H1 (cell line): ENCODE data around the gene NCOA1. TPM values are rescaled to one million over a fixed set of nuclear protein-coding genes. Genes with fewer than 3 reads are reported as not detected.

Experiments used
- CTCF ChIA-PET: fragments of 300-600 bp; sonication (Branson Sonifier 250); formaldehyde crosslinking; loops from one replicate; lab custom pipeline; 2021; ENCODE audit not compliant: partially characterized antibody; lab: Charles Lee
- POLR2A ChIA-PET: fragments of 300-600 bp; sonication (Branson Sonifier 250); formaldehyde crosslinking; loops from one replicate; lab custom pipeline; 2021; ENCODE audit warnings: inconsistent platforms; ENCODE audit not compliant: partially characterized antibody; lab: Charles Lee
- DNase-seq, 2 experiments: peaks; one replicate each; pipeline versions ENCODE4 v3.0.0 to v3.0.0-alpha.2; 2010 to 2022; ENCODE audit warnings: low spot score in 2 of 2, low read depth in 1 of 2, mixed read lengths in 1 of 2
- FAIRE-seq: peaks from 2 replicates; lab custom pipeline; 2011; peaks lifted over from hg19 to GRCh38; lab: Jason Lieb, UNC
- H2AFZ ChIP-seq: 2 replicates; pipeline ENCODE4 v1.8.1; 2012; ENCODE audit warnings: low read length, inconsistent platforms
- H2AK5ac ChIP-seq: 2 replicates; pipeline ENCODE4 v1.6.1; 2013; ENCODE audit warnings: low read depth, low read length
- H2BK120ac ChIP-seq: replicated peaks from 2 replicates; pipeline ENCODE3; 2013; ENCODE audit warnings: low read depth, low read length, inconsistent platforms
- H2BK12ac ChIP-seq: 2 replicates; pipeline ENCODE4 v1.6.1; 2013; ENCODE audit warnings: low read depth, low read length
- H2BK15ac ChIP-seq: 2 replicates; pipeline ENCODE4 v1.6.1; 2013; ENCODE audit warnings: low read length
- H2BK20ac ChIP-seq: 2 replicates; pipeline ENCODE4 v1.6.1; 2013; ENCODE audit warnings: low read length
- H2BK5ac ChIP-seq: 2 replicates; pipeline ENCODE4 v1.6.1; 2013; ENCODE audit warnings: low read depth, low read length
- H3K14ac ChIP-seq: 2 replicates; pipeline ENCODE4 v1.6.1; 2013; ENCODE audit warnings: inconsistent platforms; ENCODE audit not compliant: insufficient read length
- H3K18ac ChIP-seq: 2 replicates; pipeline ENCODE4 v1.6.1; 2013; ENCODE audit warnings: low read length; ENCODE audit errors: extremely low read depth
- H3K23ac ChIP-seq: 2 replicates; pipeline ENCODE4 v1.6.1; 2013; ENCODE audit warnings: inconsistent platforms; ENCODE audit not compliant: insufficient read length
- H3K23me2 ChIP-seq: 2 replicates; pipeline ENCODE4 v1.6.1; 2013; ENCODE audit warnings: low read depth, low read length
- H3K27ac ChIP-seq: 2 replicates; pipeline ENCODE4 v1.6.1; 2011; ENCODE audit warnings: low read depth, low read length, inconsistent platforms
- H3K27me3 ChIP-seq, 4 experiments: replicated peaks in 1 of 4; 1 replicate in 1 of 4; 2 replicates in 3 of 4; pipeline versions ENCODE4 v1.6.1 to v1.8.1; 2011 to 2013; ENCODE audit warnings: low read length in 3 of 4, mild to moderate bottlenecking in 3 of 4, inconsistent platforms in 2 of 4, mixed read lengths in 2 of 4, moderate library complexity in 1 of 4; ENCODE audit not compliant: control insufficient read depth in 3 of 4, insufficient read depth in 3 of 4; ENCODE audit errors: extremely low read depth in 1 of 4
- H3K36me3 ChIP-seq, 4 experiments: 2 replicates each; pipeline versions ENCODE4 v1.6.1 to v1.8.1; 2011 to 2013; ENCODE audit warnings: mild to moderate bottlenecking in 4 of 4, low read length in 3 of 4, moderate library complexity in 2 of 4, control low read depth in 1 of 4, inconsistent platforms in 1 of 4; ENCODE audit not compliant: insufficient read depth in 4 of 4, control insufficient read depth in 2 of 4
- H3K4ac ChIP-seq: replicated peaks from 2 replicates; pipeline ENCODE3; 2013; ENCODE audit warnings: low read length, low read depth, mixed read lengths, inconsistent platforms; ENCODE audit not compliant: insufficient read length
- H3K4me1 ChIP-seq, 4 experiments: replicated peaks in 1 of 4; 1 replicate in 1 of 4; 2 replicates in 3 of 4; pipeline versions ENCODE4 v1.6.1 to v1.8.1; 2011 to 2013; ENCODE audit warnings: low read length in 3 of 4, inconsistent platforms in 2 of 4, mixed read lengths in 1 of 4; ENCODE audit not compliant: insufficient read depth in 4 of 4, control insufficient read depth in 3 of 4
- H3K4me2 ChIP-seq, 2 experiments: 2 replicates each; pipeline versions ENCODE4 v1.6.1 to v1.8.1; 2011 to 2013; ENCODE audit warnings: low read depth in 2 of 2, low read length in 2 of 2, control low read depth in 1 of 2, inconsistent platforms in 1 of 2, mild to moderate bottlenecking in 1 of 2; ENCODE audit not compliant: insufficient read depth in 1 of 2
- H3K4me3 ChIP-seq, 4 experiments: fragments of 200-600, 300-600 bp in 1 of 4; sonication (generic), shearing (Covaris generic), sonication (Bioruptor Twin) in 1 of 4; 2 replicates each; pipeline versions ENCODE4 v1.5.1 to v1.8.1; 2011 to 2016; ENCODE audit warnings: low read length in 4 of 4, low read depth in 3 of 4, control low read depth in 2 of 4, inconsistent platforms in 2 of 4, mild to moderate bottlenecking in 2 of 4, mixed read lengths in 1 of 4, moderate library complexity in 1 of 4; ENCODE audit not compliant: insufficient read depth in 2 of 4; ENCODE audit errors: extremely low read depth in 1 of 4
- H3K56ac ChIP-seq: replicated peaks from 2 replicates; pipeline ENCODE3; 2013; ENCODE audit warnings: low read depth, mild to moderate bottlenecking, mixed read lengths, low read length, inconsistent platforms; ENCODE audit not compliant: insufficient read length
- H3K79me1 ChIP-seq: 2 replicates; pipeline ENCODE4 v1.6.1; 2013; ENCODE audit warnings: low read depth, low read length, control low read depth
- H3K79me2 ChIP-seq, 2 experiments: 2 replicates each; pipeline versions ENCODE4 v1.6.1 to v1.8.1; 2012 to 2013; ENCODE audit warnings: low read length in 2 of 2, mild to moderate bottlenecking in 2 of 2, inconsistent platforms in 1 of 2; ENCODE audit not compliant: insufficient read depth in 2 of 2, control insufficient read depth in 1 of 2
- H3K9ac ChIP-seq, 4 experiments: replicated peaks in 1 of 4; 1 replicate in 1 of 4; 2 replicates in 3 of 4; pipeline versions ENCODE4 v1.6.1 to v1.8.1; 2011 to 2013; ENCODE audit warnings: low read depth in 3 of 4, low read length in 3 of 4, control low read depth in 2 of 4, mild to moderate bottlenecking in 2 of 4, moderate library complexity in 2 of 4, inconsistent platforms in 1 of 4; ENCODE audit errors: extremely low read depth in 1 of 4
- H3K9me3 ChIP-seq, 2 experiments: 2 replicates each; pipeline versions ENCODE4 v1.6.1 to v1.8.1; 2012 to 2013; ENCODE audit warnings: mild to moderate bottlenecking in 2 of 2, moderate library complexity in 2 of 2, control low read depth in 1 of 2, inconsistent platforms in 1 of 2, low read depth in 1 of 2, low read length in 1 of 2, mixed read lengths in 1 of 2; ENCODE audit not compliant: insufficient read depth in 2 of 2
- H4K20me1 ChIP-seq, 2 experiments: replicated peaks in 1 of 2; 2 replicates each; pipeline versions ENCODE3 to v1.8.1; 2011 to 2013; ENCODE audit warnings: inconsistent platforms in 2 of 2, low read length in 2 of 2, mild to moderate bottlenecking in 1 of 2; ENCODE audit not compliant: insufficient read depth in 2 of 2, control insufficient read depth in 1 of 2
- H4K5ac ChIP-seq: 2 replicates; pipeline ENCODE4 v1.6.1; 2013; ENCODE audit warnings: low read length, low read depth, mixed read lengths, inconsistent platforms; ENCODE audit not compliant: insufficient read length
- H4K8ac ChIP-seq: 2 replicates; pipeline ENCODE4 v1.8.0; 2013; ENCODE audit warnings: mild to moderate bottlenecking, moderate library complexity, low read length, inconsistent platforms; ENCODE audit not compliant: insufficient read depth; ENCODE audit errors: extremely low read depth
- H4K91ac ChIP-seq: replicated peaks from 2 replicates; pipeline ENCODE3; 2013; ENCODE audit warnings: low read length, mixed read lengths, inconsistent platforms; ENCODE audit not compliant: insufficient read length
- CBX5 ChIP-seq: fragments of 300-800, 300-1000 bp; sonication (generic); IDR thresholded peaks from 2 replicates; pipeline ENCODE4 v1.7.1; 2016; ENCODE audit warnings: antibody characterized with exemption, low read length, low read depth
- FOSL1 ChIP-seq: IDR thresholded peaks from 2 replicates; pipeline ENCODE4 v1.6.1; 2011; ENCODE audit warnings: mild to moderate bottlenecking, low read depth, low read length, moderate library complexity; ENCODE audit not compliant: insufficient read depth
- KDM1A ChIP-seq: fragments of 200-600, 300-600 bp; sonication (generic); IDR thresholded peaks from 2 replicates; pipeline ENCODE4 v1.7.1; 2016; ENCODE audit warnings: mild to moderate bottlenecking, low read length, borderline replicate concordance
- POU5F1 ChIP-seq: IDR thresholded peaks from 2 replicates; pipeline ENCODE4 v1.6.1; 2011; ENCODE audit warnings: low read depth, mild to moderate bottlenecking, low read length, moderate library complexity
- RAD21 ChIP-seq, 2 experiments: IDR thresholded peaks in 1 of 2; conservative IDR thresholded peaks in 1 of 2; 2 replicates each; pipeline ENCODE4 v1.6.1; 2011; ENCODE audit warnings: low read depth in 2 of 2, low read length in 2 of 2, improper control_type of control experiment in 1 of 2, inconsistent platforms in 1 of 2, mild to moderate bottlenecking in 1 of 2, moderate library complexity in 1 of 2
- SAP30 ChIP-seq: fragments of 300-600 bp; sonication (generic); IDR thresholded peaks from 2 replicates; pipeline ENCODE4 v1.7.1; 2012; ENCODE audit warnings: low read length, moderate library complexity, mild to moderate bottlenecking, inconsistent platforms; ENCODE audit not compliant: insufficient read depth, insufficient replicate concordance
- SIX5 ChIP-seq: IDR thresholded peaks from 2 replicates; pipeline ENCODE4 v1.6.1; 2011; ENCODE audit warnings: mild to moderate bottlenecking, low read depth, low read length
- SP4 ChIP-seq: IDR thresholded peaks from 2 replicates; pipeline ENCODE4 v1.6.1; 2012; ENCODE audit warnings: low read length, inconsistent platforms
- SUZ12 ChIP-seq: fragments of 200-600 bp; sonication (generic); IDR thresholded peaks from 2 replicates; pipeline ENCODE4 v1.6.1; 2012; ENCODE audit warnings: mild to moderate bottlenecking, inconsistent platforms, low read length, moderate library complexity, mixed read lengths
- polyA plus RNA-seq, 7 experiments: library from polyadenylated mRNA; depleted of rRNA in 3 of 7; stranded (reverse) in 5 of 7; unstranded in 2 of 7; fragments of >200 nt in 5 of 7; fragments of 200-250 nt in 2 of 7; gene quantifications; 1 replicate in 5 of 7; 2 replicates in 1 of 7; 4 replicates in 1 of 7; pipeline versions ENCODE4 v1.2.1 to v1.2.3, GENCODE V29; 2011 to 2013; ENCODE audit warnings: missing spikeins in 2 of 7, mixed read lengths in 2 of 7
- total RNA-seq: library from RNA; stranded (reverse); fragmentation: NEBNext Ultra II Directional; extraction: Animal tissue kit (Norgen Biotek cat#: 25700); gene quantifications from 2 replicates; pipeline ENCODE4 v1.2.1, GENCODE V29; 2021
- TF ChIP-seq, protein P1 (sequence below): IDR thresholded peaks from 2 replicates; pipeline ENCODE4 v1.6.1; 2011; ENCODE audit warnings: low read depth, mild to moderate bottlenecking, low read length; ENCODE audit not compliant: insufficient read depth

The NCOA1 gene
- total and polyA plus RNA-seq, 2 of the 8 experiments (the other 6 are each of a cell fraction or from before 2014, with no cell fraction given): 12.8 to 17.9 TPM

DNA sequence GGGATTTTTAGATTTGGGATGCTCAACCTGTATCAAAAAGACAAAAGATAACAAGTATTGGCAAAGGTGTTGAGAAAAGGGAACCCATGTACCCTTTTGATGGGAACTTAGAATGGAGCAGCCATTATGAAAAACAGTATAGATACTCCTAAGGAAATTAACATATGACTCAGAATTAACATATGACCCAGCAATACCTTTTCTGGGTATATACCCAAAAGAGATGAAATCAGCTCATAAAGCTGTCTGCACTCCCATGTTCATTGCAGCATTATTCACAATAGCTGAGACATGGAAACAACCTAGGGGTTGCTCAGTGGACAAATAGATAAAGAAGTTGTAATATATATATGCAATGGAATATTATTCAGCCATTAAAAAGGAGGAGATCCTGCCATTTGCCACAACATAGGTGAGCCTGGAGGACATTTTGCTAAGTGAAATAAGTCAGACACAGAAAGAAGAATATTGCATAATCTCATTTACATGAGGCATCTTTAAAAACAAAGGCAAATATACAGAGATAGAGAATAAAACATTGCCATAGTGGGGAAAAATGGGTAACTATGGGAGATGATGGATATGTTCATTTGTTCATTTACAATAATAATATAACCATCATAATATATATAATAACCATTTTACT is 160.1 kb downstream of the NCOA1 start:
- H3K27ac ChIP-seq: no peak overlapping the region
- no peak overlapping the region for H2AK5ac ChIP-seq
- H2BK15ac ChIP-seq: no peak overlapping the region
- no peak overlapping the region for H3K18ac ChIP-seq
- H2BK5ac ChIP-seq: no peak overlapping the region
- H4K91ac ChIP-seq: no peak overlapping the region
- DNase-seq (no peak), FAIRE-seq (no peak)
- H2BK120ac ChIP-seq: no peak overlapping the region
- H2AFZ ChIP-seq: no peak overlapping the region
- H3K23ac ChIP-seq: no peak overlapping the region
- no peak overlapping the region for H2BK20ac ChIP-seq
- no peak overlapping the region for H4K5ac ChIP-seq
- H2BK12ac ChIP-seq: no peak overlapping the region
- no peak overlapping the region for H3K9ac ChIP-seq
- no peaks in the 10 kb centered on the region for H3K27me3 ChIP-seq
- no peaks in the 10 kb centered on the region for H3K36me3 ChIP-seq
- no peaks in the 10 kb centered on the region for H3K79me1 ChIP-seq
- H3K14ac ChIP-seq: no peak overlapping the region
- ChIA-PET CTCF (interaction anchor here (1.1 kb wide), 1 partner anchor 241 kb away, joined by 3 read pairs; no protein-coding TSS in a partner anchor), POLR2A (no interaction called here)
- no peak overlapping the region for H3K56ac ChIP-seq
- H3K4me2 ChIP-seq: no peak overlapping the region
- H3K4me1 ChIP-seq: no peaks in the 10 kb centered on the region; a peak in 1 of 7 replicates
- H3K79me2 ChIP-seq: no peaks in the 10 kb centered on the region
- H3K9me3 ChIP-seq: no peaks in the 10 kb centered on the region
- no peak overlapping the region for H3K4me3 ChIP-seq
- no peak overlapping the region for H3K4ac ChIP-seq
- H4K8ac ChIP-seq: no peak overlapping the region
- no peaks in the 10 kb centered on the region for H4K20me1 ChIP-seq
- no peaks in the 10 kb centered on the region for H3K23me2 ChIP-seq
- TF ChIP-seq SUZ12 (no peak), SAP30 (no peak), SP4 (no peak), CBX5 (no peak), KDM1A (no peak), FOSL1 (no peak), POU5F1 (no peak), SIX5 (no peak), RAD21 (IDR thresholded peaks at IDR 0.05 in 1 of 2, conservative IDR thresholded peaks at IDR 0.05 in 1 of 2; ENCODE audit: low read depth in 2 of 2, low read length in 2 of 2) (no peak)
- TF ChIP-seq, protein P1, sequence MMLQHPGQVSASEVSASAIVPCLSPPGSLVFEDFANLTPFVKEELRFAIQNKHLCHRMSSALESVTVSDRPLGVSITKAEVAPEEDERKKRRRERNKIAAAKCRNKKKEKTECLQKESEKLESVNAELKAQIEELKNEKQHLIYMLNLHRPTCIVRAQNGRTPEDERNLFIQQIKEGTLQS: no peak
